GM19025 (cell line): Measurements from ENCODE around the gene UBE2F.

ENCODE experiments used
- ATAC-seq: cut with Tn5 transposase; IDR thresholded peaks from one replicate; pipeline ENCODE4 v1.9.1; 2021; ENCODE audit warnings: mild to moderate bottlenecking, low read depth, moderate library complexity; ENCODE audit not compliant: unreplicated experiment

The UBE2F gene

GRCh38 chr2:238069021-238069709 is 102.4 kb downstream of the UBE2F start:
- no peak for ATAC-seq

DNA sequence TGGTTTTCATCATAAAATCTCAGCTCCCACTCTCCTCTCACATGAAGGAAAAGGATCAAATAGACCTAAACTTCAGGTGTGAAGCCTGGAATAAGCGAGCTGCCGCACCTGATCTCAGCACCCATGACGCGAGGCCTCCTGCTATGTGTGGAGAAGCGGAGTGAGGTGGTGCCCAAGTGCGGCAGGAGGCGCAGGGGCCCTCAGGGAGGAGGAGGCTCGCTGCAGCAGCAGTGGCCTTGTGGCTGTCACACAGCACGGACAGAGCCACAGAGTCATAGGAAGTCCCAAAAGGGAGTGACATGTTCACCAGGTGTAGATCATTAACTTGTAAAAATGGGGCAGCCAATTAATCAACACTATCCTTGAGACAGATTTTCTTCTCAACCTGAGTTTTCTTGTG is 103.1 kb downstream of the UBE2F start:
- no peak for ATAC-seq

DNA sequence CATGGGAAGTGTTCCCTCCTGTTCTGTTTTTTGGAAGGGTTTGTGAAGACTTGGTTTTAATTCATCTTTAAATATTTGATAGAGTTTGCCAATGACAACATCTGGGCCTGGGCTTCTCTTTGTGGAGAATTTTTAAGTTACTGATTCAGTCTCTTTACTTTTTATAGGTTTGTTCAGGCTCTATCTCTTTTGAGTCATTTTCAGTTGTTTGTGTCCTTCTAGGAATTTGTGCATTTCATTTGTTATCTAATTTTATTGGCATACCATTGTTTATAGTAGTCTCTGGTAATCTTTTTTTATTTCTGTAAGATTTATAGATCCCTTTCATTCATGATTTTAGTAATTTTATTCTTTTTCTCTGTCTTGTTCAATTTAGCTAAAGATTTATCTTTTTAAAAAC is 108.6 kb downstream of the UBE2F start:
- ATAC-seq: no peak

DNA sequence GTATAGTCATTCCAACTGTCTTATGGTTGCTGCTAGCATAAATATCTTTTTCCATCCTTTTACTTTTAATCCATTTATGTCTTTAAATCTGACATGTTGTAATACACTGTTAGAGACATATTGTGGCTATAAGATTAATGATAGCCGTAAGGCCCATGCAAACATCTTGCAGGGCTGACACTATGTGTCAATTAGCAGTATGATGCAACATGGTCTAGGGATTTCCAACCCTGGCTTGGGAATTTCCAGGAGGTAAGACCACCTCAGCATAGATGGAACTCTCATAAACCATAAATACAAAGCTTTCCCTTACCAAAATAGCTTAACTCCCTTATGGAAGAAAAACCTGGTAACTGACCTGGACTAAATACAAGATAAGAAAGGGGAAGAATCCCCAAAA is 110.5 kb downstream of the UBE2F start:
- ATAC-seq: no peak

GRCh38 chr2:238079874-238080327 is 113.1 kb downstream of the UBE2F start:
- no peak for ATAC-seq

DNA sequence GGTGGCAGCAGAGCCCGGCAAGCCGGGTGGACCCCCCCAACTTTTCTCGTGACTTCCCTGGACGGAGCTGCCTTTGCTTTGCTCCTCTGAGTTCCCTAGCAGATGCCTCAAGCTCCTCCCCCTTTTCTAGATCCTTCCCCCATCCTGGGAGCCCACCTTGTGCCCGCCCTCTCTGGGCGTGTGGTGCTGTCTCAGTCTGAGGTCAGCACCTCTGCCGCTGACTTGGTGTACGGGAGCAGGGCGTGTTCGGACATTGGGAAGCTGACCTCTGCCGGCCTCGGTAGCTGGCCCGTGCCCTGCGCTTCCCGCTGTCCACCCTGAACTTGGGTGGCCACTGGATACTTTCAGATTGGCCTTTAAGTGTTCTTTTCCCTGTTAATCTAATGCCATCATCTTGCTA is 113.7 kb downstream of the UBE2F start:
- ATAC-seq: no peak

GRCh38 chr2:238081150-238081549 is 114.3 kb downstream of the UBE2F start:
- no peak for ATAC-seq

- no peak for ATAC-seq
These were observed 114.7 kb downstream of the UBE2F start for GRCh38 chr2:238081561-238081960.

DNA sequence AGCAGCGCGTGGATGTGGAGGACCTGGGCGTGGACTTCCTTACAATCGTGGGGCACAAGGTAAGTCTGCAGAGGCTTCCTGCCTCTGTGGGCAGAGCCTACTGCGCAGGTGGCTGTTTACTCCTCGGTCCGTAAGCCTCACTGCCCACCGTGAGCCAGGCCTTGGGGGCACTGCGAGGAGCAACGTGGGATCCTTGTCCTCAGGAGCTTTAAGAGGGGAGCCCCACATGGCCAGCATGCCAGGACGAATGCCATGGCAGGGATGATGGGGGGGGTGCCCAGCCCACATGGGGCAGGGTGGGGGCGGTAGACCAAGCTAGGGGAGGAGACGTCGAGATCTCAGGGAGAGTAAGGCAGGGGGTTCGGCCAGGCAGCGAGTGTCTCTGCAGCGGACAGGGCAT is 115.3 kb downstream of the UBE2F start:
- ATAC-seq: no peak

GRCh38 chr2:238082827-238083226 is 116.0 kb downstream of the UBE2F start:
- no peak for ATAC-seq

- ATAC-seq: no peak
These were observed 117.1 kb downstream of the UBE2F start for GRCh38 chr2:238083919-238084318.

DNA sequence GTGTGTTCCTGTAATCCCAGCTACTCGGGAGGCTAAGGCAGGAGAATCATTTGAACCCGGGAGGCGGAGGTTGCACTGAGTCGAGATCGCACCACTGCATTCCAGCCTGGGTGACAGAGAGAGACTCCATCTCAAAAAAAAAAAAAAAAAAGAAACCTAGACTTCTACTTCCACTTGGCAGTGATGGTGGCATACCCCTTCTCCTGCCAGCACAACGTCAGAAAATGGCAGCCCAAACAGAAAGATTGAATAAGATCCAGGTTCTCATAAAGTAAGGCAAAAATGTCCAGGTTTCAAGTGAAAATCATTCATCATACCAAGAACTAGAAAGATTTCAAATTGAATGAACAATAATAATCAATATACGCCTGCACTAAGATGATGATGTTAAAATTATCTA is 117.9 kb downstream of the UBE2F start:
- no peak for ATAC-seq

GRCh38 chr2:238085899-238086298 is 119.1 kb downstream of the UBE2F start:
- no peak for ATAC-seq

DNA sequence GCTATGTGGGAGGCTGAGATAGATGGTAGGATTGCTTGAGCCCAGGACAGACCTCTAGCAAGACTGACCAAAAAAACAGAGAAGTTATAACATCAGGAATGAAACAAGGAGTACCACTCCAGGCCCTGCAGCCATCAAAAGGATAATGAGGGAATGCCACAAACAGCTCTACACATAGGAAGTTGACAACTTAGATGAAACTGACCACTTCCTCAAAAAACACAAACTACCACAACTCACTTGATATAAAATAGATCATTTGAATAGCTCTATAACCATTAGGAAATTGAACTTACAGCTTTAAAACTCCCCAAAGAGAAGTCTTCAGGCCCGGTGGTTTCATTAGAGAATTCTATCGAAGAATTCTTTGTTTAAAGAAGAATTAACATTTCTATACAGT is 120.4 kb downstream of the UBE2F start:
- no peak for ATAC-seq

DNA sequence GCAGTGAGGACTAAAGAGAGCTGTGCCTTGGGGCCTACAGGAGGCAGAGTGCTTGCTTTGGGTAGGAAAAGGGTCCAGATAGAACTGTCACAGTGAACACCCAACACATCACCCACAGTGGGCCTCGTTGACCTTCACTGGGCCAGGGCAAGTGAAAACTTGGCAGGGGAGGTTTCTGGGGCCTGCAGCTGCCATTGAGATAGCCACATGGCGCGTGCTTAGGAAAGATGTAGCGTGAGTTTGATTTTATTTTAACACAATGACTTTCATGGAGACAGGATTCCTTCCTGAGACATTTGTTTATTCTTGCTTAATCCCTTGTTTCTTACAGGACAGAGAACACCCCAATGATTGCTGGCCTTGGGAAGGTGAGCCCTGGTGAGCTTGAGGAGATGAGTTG is 124.1 kb downstream of the UBE2F start:
- no peak for ATAC-seq

GRCh38 chr2:238091436-238092060 is 124.7 kb downstream of the UBE2F start:
- no peak for ATAC-seq
